HepG2 (cell line): ENCODE data around the gene KATNA1. TPM values are rescaled to one million over a fixed set of nuclear protein-coding genes. Genes with fewer than 3 reads are reported as not detected.

Experiments used
- CBFB ChIP-seq: sonication (generic); formaldehyde crosslinking; IDR thresholded peaks from 2 replicates; pipeline ENCODE4 v1.4.0; 2020; ENCODE audit warnings: missing genetic modification reagents
- CEBPG ChIP-seq: IDR thresholded peaks from 2 replicates; pipeline ENCODE4 v1.6.1; 2016
- CHD4 ChIP-seq: fragments of 200-600 bp; sonication (generic); IDR thresholded peaks from 2 replicates; pipeline ENCODE4 v1.7.0; 2017; ENCODE audit warnings: mild to moderate bottlenecking, low read length, borderline replicate concordance
- DNMT3B ChIP-seq: conservative IDR thresholded peaks from 2 replicates; pipeline ENCODE4 v1.6.1; 2016; ENCODE audit warnings: missing biosample characterization, control low read depth
- GFI1 ChIP-seq: sonication (generic); formaldehyde crosslinking; IDR thresholded peaks from 2 replicates; pipeline ENCODE4 v1.5.0; 2020; ENCODE audit warnings: missing genetic modification reagents, mild to moderate bottlenecking, borderline replicate concordance
- HOXA9 ChIP-seq: sonication (generic); formaldehyde crosslinking; IDR thresholded peaks from 2 replicates; pipeline ENCODE4 v1.8.1; 2022; ENCODE audit warnings: missing genetic modification reagents, mild to moderate bottlenecking, moderate library complexity, borderline replicate concordance
- KLF15 ChIP-seq: sonication (generic); formaldehyde crosslinking; IDR thresholded peaks from 2 replicates; pipeline ENCODE4 v1.8.1; 2023; ENCODE audit warnings: borderline replicate concordance, mild to moderate bottlenecking, inconsistent platforms, missing genetic modification reagents, mixed read lengths
- NBN ChIP-seq: fragments of 450-650 bp; conservative IDR thresholded peaks from 2 replicates; pipeline ENCODE4 v1.6.1; 2017
- PCBP1 ChIP-seq: fragments of 200-400 bp; formaldehyde crosslinking; IDR thresholded peaks from 2 replicates; pipeline ENCODE4 v1.6.1; 2017; ENCODE audit warnings: mild to moderate bottlenecking, low read depth, low read length, borderline replicate concordance
- RFX1 ChIP-seq: fragments of 450-650 bp; IDR thresholded peaks from 2 replicates; pipeline ENCODE4 v1.6.1; 2017
- SUZ12 ChIP-seq: fragments of 150-350 bp; IDR thresholded peaks from 2 replicates; pipeline ENCODE4 v1.6.1; 2014; ENCODE audit warnings: low read depth, low read length
- ZNF230 ChIP-seq: sonication (generic); formaldehyde crosslinking; IDR thresholded peaks from 2 replicates; pipeline ENCODE4 v1.4.0; 2020; ENCODE audit warnings: mild to moderate bottlenecking, missing genetic modification reagents
- ZNF326 ChIP-seq: sonication (generic); formaldehyde crosslinking; IDR thresholded peaks from 2 replicates; pipeline ENCODE4 v1.4.0; 2020; ENCODE audit warnings: missing genetic modification reagents, borderline replicate concordance
- ZNF550 ChIP-seq: sonication (generic); formaldehyde crosslinking; IDR thresholded peaks from 2 replicates; pipeline ENCODE4 v1.4.0; 2020; ENCODE audit warnings: mild to moderate bottlenecking, missing genetic modification reagents, borderline replicate concordance
- ZNF703 ChIP-seq: sonication (generic); formaldehyde crosslinking; IDR thresholded peaks from 2 replicates; pipeline ENCODE4 v1.5.1; 2020; ENCODE audit warnings: missing genetic modification reagents, mild to moderate bottlenecking, moderate library complexity, borderline replicate concordance
- ZNF75D ChIP-seq: sonication (generic); formaldehyde crosslinking; IDR thresholded peaks from 2 replicates; pipeline ENCODE4 v1.8.1; 2023; ENCODE audit warnings: missing genetic modification reagents, mild to moderate bottlenecking, borderline replicate concordance
- ZNF782 ChIP-seq: sonication (generic); formaldehyde crosslinking; IDR thresholded peaks from 2 replicates; pipeline ENCODE4 v1.4.0; 2020; ENCODE audit warnings: missing genetic modification reagents, mild to moderate bottlenecking, borderline replicate concordance
- polyA plus RNA-seq, 8 experiments: library from polyadenylated mRNA; depleted of rRNA in 3 of 8; stranded (reverse) in 7 of 8; unstranded in 1 of 8; fragments of >200 nt; fragmentation: Illumina TruSeq in 4 of 8; extraction: Trizol in 4 of 8; gene quantifications; 2 replicates each; pipeline versions ENCODE4 v1.2.1 to v1.2.3, GENCODE V29; 2011 to 2016; ENCODE audit warnings: low read depth in 4 of 8, missing spikeins in 1 of 8, mixed read lengths in 1 of 8; ENCODE audit not compliant: insufficient read depth in 1 of 8
- total RNA-seq, 5 experiments: library from RNA; depleted of rRNA; stranded (reverse); fragments of >200 nt; fragmentation: Illumina TruSeq; extraction: Trizol; gene quantifications; 2 replicates each; pipeline ENCODE4 v1.2.3, GENCODE V29; 2016; ENCODE audit warnings: low read depth in 1 of 5
- TF ChIP-seq, protein P1 (sequence below): sonication (generic); formaldehyde crosslinking; conservative IDR thresholded peaks from 2 replicates; pipeline ENCODE4 v1.8.1; 2023; ENCODE audit warnings: missing genetic modification reagents
- TF ChIP-seq, protein P2 (sequence below): sonication (generic); formaldehyde crosslinking; IDR thresholded peaks from 2 replicates; pipeline ENCODE4 v1.5.0; 2020; ENCODE audit warnings: mild to moderate bottlenecking, missing genetic modification reagents
- TF ChIP-seq, protein P3 (sequence below): sonication (generic); formaldehyde crosslinking; IDR thresholded peaks from 2 replicates; pipeline ENCODE4 v1.4.0; 2020; ENCODE audit warnings: low read depth, mild to moderate bottlenecking, missing genetic modification reagents
- TF ChIP-seq, protein P4 (sequence below): IDR thresholded peaks from 2 replicates; pipeline ENCODE4 v1.6.1; 2012; ENCODE audit warnings: inconsistent platforms
- TF ChIP-seq, protein P5 (sequence below): sonication (generic); formaldehyde crosslinking; IDR thresholded peaks from 2 replicates; pipeline ENCODE4 v1.5.1; 2020; ENCODE audit warnings: missing genetic modification reagents, mild to moderate bottlenecking, borderline replicate concordance

Gene KATNA1
- total and polyA plus RNA-seq, 2 of the 13 experiments (the other 11 are each of a cell fraction or from before 2014, with no cell fraction given) = 14.8 to 25.3 TPM

DNA sequence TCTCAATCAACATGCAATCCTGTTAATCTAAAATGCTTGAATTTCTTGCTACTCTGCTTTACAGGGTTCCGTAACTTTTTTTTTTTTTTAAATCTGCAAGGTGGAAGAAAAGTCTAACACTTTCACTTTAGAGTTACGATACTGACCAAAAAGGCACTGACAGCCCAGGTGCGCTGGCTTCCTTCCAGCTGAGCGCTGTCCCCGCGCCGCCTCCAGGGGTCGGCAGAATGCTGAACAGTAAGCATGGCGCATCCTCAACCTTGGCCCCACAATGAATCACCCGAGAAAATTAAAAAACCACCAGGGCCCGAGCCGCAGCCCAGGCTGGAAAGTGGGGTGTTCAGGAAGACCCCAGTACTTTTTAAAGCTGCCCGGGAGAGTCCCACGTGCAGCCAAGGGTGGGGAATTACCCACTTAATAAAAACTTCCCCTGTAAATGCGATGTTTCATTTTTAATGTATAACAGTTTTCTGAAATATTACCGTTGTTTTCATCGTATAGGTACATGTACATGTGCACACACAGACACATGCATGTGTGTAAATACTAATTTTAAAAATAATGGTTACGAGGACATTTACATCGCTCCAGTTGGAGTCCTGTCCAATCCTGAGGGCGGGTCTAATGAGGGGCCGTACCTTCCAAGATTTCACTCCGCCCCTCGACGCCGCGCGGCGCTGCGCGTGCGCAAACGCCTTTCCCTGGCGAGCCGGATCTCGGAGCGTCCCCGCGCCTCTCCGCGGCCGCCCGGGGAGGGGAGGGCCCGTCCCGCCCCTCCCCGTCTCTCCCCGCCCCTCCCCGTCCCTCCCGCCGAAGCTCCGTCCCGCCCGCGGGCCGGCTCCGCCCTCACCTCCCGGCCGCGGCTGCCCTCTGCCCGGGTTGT is 82.7 kb downstream of the KATNA1 start, which contains the start of gene GINM1 (continued):
- TF ChIP-seq ZNF550 (CRISPR knock-in tag) (no peak), CEBPG (no peak), DNMT3B (CRISPR knock-in tag) (no peak), GFI1 (CRISPR knock-in tag) (peak; percentile 30; the same call in 1 of the 2 replicates), CHD4 (no peak; the same call in 1 of the 2 replicates), ZNF703 (CRISPR knock-in tag) (no peak), NBN (no peak), CBFB (no peak), ZNF782 (CRISPR knock-in tag) (no peak), ZNF230 (no peak), PCBP1 (no peak), ZNF75D (no peak), HOXA9 (CRISPR knock-in tag) (no peak), RFX1 (no peak), SUZ12 (no peak), ZNF326 (no peak), KLF15 (CRISPR knock-in tag) (no peak)
- TF ChIP-seq, protein P1, sequence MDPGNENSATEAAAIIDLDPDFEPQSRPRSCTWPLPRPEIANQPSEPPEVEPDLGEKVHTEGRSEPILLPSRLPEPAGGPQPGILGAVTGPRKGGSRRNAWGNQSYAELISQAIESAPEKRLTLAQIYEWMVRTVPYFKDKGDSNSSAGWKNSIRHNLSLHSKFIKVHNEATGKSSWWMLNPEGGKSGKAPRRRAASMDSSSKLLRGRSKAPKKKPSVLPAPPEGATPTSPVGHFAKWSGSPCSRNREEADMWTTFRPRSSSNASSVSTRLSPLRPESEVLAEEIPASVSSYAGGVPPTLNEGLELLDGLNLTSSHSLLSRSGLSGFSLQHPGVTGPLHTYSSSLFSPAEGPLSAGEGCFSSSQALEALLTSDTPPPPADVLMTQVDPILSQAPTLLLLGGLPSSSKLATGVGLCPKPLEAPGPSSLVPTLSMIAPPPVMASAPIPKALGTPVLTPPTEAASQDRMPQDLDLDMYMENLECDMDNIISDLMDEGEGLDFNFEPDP (CRISPR knock-in tag) = no peak
- TF ChIP-seq, protein P2, sequence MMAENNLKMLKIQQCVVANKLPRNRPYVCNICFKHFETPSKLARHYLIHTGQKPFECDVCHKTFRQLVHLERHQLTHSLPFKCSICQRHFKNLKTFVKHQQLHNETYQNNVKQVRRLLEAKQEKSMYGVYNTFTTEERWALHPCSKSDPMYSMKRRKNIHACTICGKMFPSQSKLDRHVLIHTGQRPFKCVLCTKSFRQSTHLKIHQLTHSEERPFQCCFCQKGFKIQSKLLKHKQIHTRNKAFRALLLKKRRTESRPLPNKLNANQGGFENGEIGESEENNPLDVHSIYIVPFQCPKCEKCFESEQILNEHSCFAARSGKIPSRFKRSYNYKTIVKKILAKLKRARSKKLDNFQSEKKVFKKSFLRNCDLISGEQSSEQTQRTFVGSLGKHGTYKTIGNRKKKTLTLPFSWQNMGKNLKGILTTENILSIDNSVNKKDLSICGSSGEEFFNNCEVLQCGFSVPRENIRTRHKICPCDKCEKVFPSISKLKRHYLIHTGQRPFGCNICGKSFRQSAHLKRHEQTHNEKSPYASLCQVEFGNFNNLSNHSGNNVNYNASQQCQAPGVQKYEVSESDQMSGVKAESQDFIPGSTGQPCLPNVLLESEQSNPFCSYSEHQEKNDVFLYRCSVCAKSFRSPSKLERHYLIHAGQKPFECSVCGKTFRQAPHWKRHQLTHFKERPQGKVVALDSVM (CRISPR knock-in tag) = no peak
- TF ChIP-seq, protein P3, sequence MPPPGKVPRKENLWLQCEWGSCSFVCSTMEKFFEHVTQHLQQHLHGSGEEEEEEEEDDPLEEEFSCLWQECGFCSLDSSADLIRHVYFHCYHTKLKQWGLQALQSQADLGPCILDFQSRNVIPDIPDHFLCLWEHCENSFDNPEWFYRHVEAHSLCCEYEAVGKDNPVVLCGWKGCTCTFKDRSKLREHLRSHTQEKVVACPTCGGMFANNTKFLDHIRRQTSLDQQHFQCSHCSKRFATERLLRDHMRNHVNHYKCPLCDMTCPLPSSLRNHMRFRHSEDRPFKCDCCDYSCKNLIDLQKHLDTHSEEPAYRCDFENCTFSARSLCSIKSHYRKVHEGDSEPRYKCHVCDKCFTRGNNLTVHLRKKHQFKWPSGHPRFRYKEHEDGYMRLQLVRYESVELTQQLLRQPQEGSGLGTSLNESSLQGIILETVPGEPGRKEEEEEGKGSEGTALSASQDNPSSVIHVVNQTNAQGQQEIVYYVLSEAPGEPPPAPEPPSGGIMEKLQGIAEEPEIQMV = no peak
- TF ChIP-seq, protein P4, sequence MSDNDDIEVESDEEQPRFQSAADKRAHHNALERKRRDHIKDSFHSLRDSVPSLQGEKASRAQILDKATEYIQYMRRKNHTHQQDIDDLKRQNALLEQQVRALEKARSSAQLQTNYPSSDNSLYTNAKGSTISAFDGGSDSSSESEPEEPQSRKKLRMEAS = peak; percentile 75; the same call in 1 of the 2 replicates
- TF ChIP-seq, protein P5, sequence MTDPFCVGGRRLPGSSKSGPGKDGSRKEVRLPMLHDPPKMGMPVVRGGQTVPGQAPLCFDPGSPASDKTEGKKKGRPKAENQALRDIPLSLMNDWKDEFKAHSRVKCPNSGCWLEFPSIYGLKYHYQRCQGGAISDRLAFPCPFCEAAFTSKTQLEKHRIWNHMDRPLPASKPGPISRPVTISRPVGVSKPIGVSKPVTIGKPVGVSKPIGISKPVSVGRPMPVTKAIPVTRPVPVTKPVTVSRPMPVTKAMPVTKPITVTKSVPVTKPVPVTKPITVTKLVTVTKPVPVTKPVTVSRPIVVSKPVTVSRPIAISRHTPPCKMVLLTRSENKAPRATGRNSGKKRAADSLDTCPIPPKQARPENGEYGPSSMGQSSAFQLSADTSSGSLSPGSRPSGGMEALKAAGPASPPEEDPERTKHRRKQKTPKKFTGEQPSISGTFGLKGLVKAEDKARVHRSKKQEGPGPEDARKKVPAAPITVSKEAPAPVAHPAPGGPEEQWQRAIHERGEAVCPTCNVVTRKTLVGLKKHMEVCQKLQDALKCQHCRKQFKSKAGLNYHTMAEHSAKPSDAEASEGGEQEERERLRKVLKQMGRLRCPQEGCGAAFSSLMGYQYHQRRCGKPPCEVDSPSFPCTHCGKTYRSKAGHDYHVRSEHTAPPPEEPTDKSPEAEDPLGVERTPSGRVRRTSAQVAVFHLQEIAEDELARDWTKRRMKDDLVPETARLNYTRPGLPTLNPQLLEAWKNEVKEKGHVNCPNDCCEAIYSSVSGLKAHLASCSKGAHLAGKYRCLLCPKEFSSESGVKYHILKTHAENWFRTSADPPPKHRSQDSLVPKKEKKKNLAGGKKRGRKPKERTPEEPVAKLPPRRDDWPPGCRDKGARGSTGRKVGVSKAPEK = peak; percentile 75; the same call in 1 of the 2 replicates
